ENCODE data around the gene PARD3B.

Gene PARD3B

DNA sequence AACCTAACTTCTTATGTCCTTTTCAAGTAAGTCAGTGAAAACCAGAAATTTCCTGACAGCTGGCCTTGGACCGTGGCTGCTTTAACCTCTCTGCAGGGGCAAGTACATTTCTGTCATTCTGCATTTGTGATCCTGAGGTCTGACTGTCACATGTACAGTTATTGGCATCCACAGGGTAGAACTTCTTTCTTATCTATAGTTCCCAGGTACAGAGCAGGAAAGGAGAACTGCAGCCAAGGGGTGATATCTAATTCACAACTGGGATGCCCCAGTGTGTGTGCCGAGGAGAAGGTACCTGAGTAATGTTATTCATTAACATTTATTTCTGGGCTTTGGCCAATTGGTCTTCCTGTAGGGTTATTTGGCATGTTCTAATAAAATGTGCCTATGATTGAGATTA is 468.9 kb downstream of the PARD3B start:
- no peak for DNase-seq (ENCODE audit: low spot score)

DNA sequence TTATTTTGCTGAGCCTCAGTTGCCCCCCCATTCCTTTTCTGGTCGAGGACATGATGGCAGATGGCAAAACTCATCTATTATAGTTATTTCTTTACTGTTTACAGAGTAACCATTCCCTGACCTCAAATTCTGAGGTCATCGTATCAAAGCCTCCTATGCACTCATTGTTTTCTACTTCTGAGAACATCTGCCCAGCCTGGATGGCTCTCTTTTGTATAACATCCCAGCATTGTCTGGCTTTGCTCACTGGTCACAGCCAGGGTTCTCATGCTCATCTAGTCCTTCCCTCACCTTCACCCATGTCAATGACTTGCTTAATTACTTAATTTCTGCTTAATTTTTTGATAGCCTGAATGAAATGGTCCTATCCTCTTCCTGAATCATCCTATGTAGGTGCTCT is 472.1 kb downstream of the PARD3B start:
- DNase-seq (ENCODE audit: low spot score) = no peak

DNA sequence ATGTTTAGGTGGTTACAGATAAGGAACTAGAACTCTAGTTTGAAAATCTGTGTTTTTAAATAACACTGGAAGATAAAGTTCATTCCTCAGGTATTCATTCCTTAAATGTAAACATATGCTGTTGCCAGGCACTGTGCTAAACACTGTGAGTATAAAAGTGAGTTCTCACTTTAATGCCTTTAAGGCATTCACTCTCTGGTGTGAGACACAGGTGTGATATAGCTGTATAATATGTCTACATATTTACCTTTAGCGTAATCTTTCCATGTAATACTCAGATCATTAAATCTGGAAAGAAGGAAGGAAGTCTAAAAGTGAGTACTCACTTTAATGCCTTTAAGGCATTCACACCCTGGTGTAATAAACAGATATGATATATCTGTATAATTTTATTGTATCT is 472.6 kb downstream of the PARD3B start:
- no peak for DNase-seq (ENCODE audit: low spot score)

DNA sequence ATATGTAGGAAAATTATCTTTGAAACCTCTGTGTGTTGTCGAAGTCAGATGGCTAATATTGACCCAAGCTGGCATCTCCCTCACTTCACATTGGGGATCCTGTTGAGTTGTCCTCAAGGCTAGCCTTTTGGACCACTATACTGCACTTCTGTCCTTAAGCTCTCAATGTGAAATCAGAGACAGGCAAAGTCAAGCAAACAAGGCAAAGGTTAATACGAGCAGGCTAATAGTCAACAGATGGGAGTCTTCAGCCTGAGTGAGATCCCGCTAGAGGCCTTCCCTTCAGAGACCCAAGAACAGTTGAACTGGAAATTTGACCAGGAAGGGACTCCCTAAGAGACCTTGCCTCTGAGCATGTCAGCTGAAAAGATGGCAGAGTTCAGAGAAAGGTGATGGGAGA is 475.4 kb downstream of the PARD3B start:
- DNase-seq (ENCODE audit: low spot score) = no peak

DNA sequence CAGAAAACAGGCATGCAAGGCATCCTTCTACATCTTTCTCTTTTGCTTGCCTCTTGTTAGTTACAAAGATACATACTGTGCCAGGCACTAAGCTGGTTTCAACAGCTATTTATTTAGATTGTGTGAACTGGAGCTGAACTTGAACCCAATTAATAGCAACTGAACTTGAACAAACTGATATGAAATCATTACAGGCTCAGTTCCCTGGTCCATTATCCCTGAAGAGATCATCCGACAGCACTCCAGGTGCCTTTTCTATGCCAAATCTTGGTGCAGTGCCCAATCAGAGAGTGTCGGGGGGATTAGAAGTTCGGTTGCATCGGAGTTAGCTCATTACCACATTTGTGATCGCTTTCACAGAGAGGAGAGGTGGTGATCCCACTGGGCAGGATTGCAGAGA is 477.6 kb downstream of the PARD3B start:
- DNase-seq (ENCODE audit: low spot score) = no peak

DNA sequence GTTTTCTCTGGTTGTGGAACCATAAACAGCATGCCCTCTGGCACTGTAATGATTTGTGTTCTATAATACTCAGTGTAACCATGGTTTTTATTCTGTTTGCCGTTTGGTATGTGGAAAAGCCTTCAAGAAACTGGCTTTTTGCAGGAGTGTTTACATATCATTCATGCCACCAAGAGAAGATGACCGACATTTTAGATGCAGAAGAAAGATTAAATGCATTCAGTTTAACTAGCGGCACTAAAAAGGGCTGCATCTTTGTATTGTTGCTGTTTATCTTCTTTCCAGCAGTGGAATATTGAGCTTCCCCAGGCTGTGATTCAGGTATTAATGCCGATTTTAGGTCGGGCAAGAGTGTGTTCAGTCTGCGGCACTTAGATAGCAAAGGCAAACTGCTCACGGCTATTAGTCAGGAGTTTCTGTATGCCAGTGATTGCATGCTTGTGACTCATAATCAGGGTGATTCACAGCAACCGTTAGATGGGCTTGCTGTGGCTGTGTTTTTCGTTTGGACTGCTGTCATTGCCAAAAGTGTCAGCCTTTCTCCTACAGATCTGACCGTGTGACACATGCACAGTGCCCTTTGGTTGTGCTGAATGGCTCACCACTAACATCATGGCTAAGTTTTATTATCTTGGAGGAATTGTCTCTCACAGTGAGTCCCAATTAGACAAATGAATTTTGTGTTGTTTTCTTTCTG is 479.7 kb downstream of the PARD3B start:
- DNase-seq (ENCODE audit: low spot score) = peak; percentile 15

DNA sequence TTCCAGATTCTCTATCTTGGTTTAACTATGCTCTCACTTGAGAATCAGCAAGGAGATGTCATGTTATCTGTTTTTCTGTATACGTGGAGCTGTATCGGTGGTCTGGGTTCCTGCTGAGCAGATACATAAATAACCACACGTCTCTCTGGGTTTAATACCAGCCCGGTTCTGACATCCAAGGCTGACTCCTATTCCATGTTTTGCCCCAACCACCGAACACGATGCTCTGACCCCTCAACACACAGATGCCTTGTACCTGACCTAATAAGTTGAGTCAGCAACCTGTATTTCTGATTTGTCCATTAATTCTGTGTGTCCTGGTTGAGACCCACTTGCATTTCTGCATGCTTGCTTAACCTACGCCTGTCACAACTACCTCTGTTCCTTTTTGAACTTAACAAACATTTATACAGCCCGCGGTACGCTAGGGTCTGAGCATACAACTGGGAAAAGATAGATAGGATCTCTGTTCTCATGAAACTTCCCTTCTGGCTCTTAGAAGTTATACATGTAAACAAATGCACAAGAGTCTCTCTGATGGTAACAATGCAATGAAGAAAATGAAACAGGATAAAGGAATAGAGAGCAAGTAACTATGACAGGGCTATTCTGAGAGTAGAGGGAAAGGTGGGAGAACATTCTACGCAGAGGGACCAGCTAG is 480.4 kb downstream of the PARD3B start:
- DNase-seq (ENCODE audit: low spot score) = no peak

DNA sequence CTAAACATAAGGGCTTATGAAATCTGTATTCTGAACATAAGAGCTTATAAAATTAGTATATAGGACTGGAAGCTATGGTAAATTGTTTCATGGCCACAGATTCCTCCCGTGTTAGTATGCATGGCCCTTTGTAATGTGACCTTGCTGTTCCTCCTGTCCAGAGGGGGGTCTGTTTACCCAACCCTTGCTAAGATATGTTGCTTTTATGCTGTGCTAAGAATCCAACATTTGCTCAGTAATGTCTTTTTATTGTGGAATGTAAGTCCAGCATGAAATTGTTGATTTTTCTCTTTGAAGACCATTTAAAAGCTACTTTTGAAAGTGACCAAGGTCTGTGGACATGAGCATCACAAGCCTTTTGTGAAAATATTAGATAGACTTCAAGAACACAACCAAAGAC is 485.4 kb downstream of the PARD3B start:
- no peak for DNase-seq (ENCODE audit: low spot score)

DNA sequence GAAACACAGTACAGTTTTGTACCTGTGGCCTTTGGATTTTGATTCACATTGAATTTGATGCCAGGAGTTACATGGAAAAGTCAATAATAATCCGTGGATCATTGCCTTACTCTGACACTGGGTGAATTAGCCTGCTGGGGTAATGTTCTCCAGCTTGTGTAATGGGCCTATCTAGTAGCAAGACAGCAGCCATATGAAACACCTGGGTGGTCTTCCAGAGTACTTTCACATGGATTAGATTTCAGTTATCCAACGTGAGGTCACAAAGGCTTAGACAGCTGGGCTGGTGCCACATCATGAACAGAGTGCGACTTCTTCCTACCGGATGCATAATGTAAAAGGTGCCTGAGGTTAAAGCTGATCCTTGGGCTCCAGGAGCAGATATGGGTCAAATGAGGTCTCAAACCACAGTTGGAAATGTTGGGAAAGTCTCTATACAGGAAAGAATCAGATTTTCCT is 486.8 kb downstream of the PARD3B start:
- DNase-seq (ENCODE audit: low spot score) = no peak

DNA sequence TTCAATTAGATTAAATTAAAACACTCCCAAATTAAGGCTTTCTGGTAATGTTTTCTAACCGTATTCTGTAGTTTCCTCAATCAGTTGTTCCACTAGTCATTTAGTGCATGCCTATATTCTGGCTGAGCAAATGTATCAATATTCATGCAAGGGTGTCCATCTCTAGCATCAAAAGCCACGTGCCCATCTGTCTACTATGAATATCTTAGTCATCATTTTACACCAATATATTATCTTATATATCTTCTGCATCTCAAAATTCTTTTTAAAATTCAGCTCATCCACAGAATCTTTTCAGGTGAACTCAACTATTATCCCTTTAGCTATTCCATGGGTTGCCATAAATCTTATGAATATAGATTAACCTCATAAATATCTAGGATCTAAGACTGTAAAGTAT is 488.2 kb downstream of the PARD3B start:
- no peak for DNase-seq (ENCODE audit: low spot score)

DNA sequence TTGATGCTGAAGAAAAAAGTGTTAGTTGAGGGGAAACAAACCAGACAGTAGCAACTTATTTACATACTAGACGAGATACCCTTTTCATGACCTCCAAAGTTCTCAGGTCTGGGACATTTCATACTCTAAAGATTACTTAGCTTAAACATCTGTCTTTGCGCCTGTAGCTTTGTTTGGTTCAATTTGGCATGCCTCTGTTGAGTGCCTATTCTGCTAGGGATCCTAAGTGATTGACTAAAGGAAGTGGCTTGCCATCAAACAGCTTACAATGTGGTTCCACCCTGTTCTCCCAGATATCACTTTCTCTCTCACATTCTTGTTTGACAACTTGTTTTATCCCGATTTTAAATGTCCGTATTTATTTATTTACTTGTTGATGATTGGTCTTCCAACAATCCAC is 488.8 kb downstream of the PARD3B start:
- DNase-seq (ENCODE audit: low spot score) = peak; percentile 14

DNA sequence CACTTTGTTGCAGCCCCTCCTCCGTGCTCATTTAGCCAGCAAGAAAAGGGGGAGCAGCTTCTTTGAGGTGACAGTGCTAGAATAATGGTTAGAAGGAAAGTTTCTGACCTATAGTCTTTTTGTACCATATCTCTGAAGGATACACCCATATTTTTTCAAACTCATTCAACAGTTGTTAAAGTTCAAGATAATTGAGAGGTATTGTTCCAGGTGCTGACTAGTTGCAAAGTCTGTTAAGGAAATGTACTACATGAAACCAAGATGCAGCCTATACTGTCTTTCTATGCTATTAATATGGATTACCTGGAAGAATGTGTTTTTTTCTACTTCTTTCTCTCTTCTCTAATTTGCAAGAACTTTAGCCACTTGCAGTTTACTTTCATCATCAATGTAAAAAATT is 495.0 kb downstream of the PARD3B start:
- no peak for DNase-seq (ENCODE audit: low spot score)

DNA sequence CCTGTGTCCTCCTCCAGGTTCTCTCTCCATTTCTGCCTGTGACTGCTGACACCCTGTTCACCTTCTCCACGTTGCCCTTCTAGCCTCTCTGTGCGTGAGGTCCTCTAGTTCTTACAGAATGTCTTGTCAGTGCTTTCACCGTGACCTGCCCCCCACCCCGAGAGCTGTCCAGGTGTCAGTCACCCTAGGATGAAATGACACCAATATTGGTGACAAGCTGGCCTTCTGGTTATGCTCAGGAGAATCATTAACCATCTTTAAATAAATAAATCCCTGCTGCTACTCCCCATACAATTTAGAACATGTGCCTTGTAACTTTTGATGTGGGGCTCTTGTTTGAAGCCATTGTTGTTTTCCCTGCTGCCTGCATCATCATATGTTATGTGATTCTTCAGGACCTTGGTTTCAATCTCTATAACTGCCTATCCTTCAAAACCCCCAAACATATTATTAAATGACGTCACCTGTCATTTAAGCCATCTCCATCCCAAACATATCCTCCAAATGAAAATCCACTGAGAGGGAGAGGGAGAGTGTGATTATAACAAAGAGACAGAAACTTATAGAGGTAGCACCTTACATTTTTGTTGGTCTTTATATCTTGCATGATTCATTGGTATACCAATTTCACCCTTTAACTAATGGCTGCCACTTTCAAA is 496.3 kb downstream of the PARD3B start:
- DNase-seq (ENCODE audit: low spot score) = no peak

DNA sequence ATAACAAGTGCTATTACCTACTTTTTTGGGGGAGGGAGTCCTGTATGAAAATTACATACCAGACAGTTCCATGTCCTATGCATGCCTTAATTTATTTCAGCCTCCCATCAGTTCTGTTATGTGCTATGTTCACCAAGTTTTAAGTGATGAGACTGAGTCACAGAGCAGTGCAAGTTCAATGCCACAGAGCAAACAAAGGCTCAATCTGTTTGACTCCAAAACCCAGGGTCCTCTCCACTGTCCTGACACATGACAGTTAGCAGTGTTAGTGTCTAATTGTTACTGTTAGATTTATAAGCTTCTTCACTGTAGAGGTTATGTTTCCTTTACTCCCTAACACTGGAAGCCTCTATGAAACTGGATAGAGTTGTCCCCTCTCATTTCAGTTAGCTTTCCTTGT is 498.0 kb downstream of the PARD3B start:
- no peak for DNase-seq (ENCODE audit: low spot score)

DNA sequence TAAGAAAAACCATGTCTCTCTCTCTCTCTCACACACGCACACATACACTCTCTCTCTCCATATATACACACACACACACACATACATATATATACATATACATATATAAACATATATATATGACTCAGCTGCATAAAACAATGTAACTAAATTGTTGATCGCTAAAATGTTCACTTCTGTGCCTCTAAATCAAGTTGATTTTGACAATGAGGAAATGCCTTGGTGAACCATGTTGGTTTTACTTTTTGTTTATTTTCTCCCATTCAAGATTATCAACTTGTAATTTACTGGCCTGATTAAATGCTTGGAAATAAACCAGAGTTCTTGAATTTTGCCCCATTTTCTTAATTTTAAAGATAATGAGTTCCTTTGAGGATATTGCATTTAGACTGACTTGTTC is 500.4 kb downstream of the PARD3B start:
- DNase-seq (ENCODE audit: low spot score) = no peak

DNA sequence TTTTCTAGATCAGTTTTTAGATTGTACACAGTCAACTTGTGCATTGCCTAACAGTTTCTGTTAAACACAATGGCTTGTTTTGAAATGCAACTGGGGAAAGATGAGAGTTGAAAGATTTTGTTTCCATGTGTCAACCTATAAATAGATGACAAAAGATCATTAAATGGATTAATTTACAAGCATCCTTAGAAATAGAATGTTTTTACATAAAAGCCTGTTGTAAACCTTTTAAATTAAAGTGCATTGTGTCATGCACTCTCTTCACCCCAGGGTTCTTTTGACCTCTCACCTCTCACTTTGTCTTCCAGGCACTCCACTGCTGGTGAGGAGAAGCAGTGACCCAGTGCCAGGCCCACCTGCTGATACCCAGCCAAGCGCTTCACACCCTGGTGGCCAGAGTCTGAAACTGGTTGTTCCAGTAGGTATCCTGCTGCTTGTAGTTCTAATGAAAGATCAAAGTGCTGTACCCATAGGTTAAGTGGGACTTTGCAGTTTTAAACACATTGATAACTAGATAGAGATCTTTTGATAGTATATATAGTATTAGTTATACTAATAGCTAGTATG is 502.1 kb downstream of the PARD3B start:
- no peak for DNase-seq (ENCODE audit: low spot score)

DNA sequence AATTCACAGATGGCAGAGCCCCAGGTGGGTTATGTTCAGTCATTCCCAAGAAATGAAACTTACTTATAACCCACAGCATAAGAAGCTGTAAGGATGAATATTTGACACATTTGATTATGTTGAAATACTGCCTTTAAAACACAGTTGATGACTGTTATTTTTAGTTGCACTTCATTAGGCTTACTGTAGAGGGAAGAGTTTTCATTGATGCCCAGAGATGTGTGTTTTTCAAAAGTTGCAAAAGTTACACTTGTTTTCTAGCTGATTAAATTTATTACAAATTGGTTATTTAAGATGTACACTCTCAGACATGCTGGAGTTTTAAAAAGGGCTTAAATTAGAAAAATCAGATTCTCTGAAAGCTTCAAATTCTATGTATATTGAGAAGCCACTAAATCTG is 506.1 kb downstream of the PARD3B start:
- DNase-seq (ENCODE audit: low spot score) = no peak

DNA sequence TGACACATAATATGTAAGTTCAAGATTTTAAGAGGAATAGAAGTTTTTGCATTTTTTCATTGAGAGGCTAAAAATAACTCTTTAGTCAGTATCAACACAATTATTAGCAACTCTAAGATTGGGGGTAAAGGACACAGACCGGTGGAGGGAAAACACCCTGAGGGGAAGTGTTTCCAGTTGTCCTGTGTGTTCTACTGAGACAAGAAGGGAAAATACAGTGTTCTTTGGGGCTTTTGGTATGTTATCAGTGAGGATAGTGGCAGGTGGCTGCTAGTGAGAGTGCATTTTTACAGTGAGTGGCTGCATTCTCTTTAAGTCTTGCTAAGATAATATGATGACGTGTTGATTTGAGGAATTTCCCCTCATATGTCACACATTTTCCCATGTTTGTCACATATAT is 507.5 kb downstream of the PARD3B start:
- no peak for DNase-seq (ENCODE audit: low spot score)

DNA sequence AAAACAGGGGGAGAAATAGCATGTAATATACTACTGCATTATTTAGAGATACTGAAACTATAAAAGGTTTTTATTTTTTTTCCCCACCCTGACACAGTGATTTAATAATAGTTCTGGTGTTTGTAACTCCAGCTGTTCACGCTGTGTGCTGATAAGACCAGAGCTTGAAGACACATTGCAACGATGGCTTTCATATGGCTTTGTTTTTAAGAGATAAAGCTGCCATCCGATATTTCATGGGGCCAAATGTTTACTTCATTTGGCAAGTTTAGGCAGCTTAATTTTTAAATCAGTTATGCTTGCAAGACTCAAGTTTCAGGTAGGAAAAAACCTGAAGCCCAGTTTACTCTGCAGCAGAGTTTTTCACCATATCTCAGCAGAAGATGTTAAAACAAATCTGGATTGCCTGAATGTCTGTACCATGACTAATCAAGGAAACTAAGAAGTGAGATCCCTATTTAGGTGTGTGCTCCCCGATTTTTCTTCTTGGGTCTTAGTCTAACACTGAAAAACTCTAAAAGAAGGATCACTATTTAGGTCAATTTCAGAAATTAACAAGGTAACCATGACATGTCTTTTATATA is 508.6 kb downstream of the PARD3B start:
- DNase-seq (ENCODE audit: low spot score) = no peak

DNA sequence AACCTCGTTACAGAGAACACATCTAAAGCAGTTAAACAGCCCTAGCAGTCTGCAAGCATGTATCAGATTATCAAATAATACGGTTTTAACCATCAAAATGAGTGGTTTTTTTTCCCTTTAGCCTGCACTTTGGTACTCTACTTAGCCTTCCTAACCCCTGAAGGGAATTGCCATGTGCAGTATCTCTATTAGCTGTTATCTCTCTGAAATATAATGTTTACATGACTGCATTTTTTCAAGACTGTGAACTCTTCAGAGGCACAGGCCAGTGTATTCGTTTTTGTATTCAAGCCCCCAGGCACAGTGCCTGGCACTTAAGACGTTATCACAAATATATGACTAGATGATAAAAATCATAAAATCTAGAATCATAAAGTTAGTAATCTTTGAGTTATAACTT is 509.5 kb downstream of the PARD3B start:
- no peak for DNase-seq (ENCODE audit: low spot score)

DNA sequence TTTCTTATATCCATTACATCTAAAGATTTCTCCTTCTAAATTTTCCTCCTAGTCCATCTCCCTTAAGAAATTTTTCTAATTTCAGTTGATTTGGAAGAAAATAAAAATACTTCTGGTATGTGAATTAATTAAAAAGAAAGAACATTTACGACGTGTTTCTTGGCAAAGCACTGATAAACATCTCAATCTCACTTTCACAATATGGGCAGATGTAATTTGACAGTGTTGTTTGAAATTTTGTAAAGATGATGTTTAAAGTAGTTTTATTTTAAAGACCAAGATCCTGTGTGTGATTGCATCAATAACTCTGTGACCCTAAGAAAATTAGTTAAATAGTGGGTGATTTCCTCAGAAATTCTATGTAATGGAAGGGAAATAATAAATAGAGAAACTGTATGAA is 510.0 kb downstream of the PARD3B start:
- DNase-seq (ENCODE audit: low spot score) = no peak

DNA sequence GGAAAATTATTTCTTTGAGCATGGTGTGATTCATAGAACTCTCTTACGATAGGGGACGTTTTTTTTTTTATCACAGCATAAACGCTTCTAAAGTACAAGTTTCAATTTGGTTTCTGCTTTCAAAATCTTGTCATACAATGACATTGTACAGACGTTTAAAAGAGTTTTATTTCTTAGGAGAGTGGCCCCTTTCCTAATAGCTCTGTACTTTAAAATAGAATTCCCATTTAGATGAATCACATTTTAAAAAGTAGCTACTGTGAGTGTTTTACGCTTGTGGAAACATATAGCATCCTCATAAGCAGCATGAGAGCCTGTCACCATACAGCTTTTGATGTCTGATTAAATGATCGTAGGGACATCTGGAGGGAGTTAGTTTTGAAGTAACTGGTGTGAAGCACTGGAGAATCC is 510.9 kb downstream of the PARD3B start:
- DNase-seq (ENCODE audit: low spot score) = no peak

DNA sequence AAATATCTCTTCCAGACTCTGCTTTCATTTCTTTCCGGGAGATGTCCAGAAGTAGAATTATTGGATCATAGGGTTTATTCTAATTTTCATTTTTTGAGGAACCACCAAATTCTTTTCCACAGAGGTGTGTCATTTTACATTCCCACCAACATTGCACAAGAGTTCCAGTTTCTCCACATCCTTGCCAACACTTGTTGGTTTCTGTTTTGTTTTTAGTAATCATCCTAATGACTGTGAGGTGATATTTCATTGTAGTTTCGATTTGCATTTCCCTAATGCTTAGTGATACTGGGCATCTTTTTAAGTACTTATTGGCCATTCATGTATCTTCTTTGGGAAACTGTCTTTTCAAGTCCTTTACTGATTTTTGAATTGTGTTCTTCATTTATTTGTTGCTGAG is 513.1 kb downstream of the PARD3B start:
- no peak for DNase-seq (ENCODE audit: low spot score)

Data from CD4-positive, alpha-beta T cell treated with Interleukin-6 at 100 ng/mL for 8 hours (primary cell).